SK-N-SH (cell line): ENCODE data around the gene SAMD8. TPM values are rescaled to one million over a fixed set of nuclear protein-coding genes. Genes with fewer than 3 reads are reported as not detected.

Source experiments
- CTCF ChIA-PET: fragments of 300-600, 350-600 bp; formaldehyde crosslinking; extraction: SDS; loops from one replicate; lab custom pipeline; 2021; lab: Yijun Ruan, JAX
- POLR2A ChIA-PET: fragments of 350-600 bp; sonication (Branson Sonifier 250); formaldehyde crosslinking; extraction: SDS; loops from one replicate; lab custom pipeline; 2020; ENCODE audit warnings: antibody characterized with exemption, inconsistent platforms; lab: Yijun Ruan, JAX
- DNase-seq: peaks from one replicate; pipeline ENCODE4 v3.0.0; 2012
- H2AFZ ChIP-seq: fragments of 200-600 bp; sonication (generic); 2 replicates; pipeline ENCODE4 v1.8.1; 2016; ENCODE audit warnings: antibody characterized with exemption, mild to moderate bottlenecking, low read depth
- H3F3A ChIP-seq: fragments of 200-600 bp; sonication (generic); replicated peaks from 2 replicates; pipeline ENCODE3; 2016; ENCODE audit warnings: antibody characterized with exemption, mild to moderate bottlenecking; ENCODE audit not compliant: insufficient read depth
- H3K27ac ChIP-seq, 2 experiments: fragments of 200-500 bp in 1 of 2; fragments of 200-600 bp in 1 of 2; sonication (Bioruptor generic) in 1 of 2; sonication (generic), shearing (Covaris generic) in 1 of 2; 2 replicates each; pipeline versions ENCODE4 v1.5.1 to v1.6.1; 2014 to 2016; ENCODE audit warnings: low read depth in 2 of 2, inconsistent platforms in 1 of 2, low read length in 1 of 2, mild to moderate bottlenecking in 1 of 2, mixed read lengths in 1 of 2
- H3K27me3 ChIP-seq: fragments of 200-600 bp; sonication (generic), shearing (Covaris generic); 2 replicates; pipeline ENCODE4 v1.6.1; 2016; ENCODE audit warnings: mixed run types; ENCODE audit not compliant: insufficient read depth
- H3K36me3 ChIP-seq, 2 experiments: fragments of 200-500 bp in 1 of 2; fragments of 200-600 bp in 1 of 2; sonication (Bioruptor generic) in 1 of 2; sonication (generic) in 1 of 2; replicated peaks in 1 of 2; 2 replicates each; pipeline versions ENCODE3 to v1.5.1; 2014 to 2016; ENCODE audit warnings: low read length in 1 of 2, mild to moderate bottlenecking in 1 of 2; ENCODE audit not compliant: insufficient read depth in 2 of 2, control insufficient read depth in 1 of 2
- H3K4me1 ChIP-seq, 2 experiments: fragments of 200-500 bp in 1 of 2; fragments of 200-600 bp in 1 of 2; sonication (Bioruptor generic) in 1 of 2; sonication (generic), shearing (Covaris generic) in 1 of 2; 2 replicates each; pipeline versions ENCODE4 v1.5.1 to v1.6.1; 2014 to 2016; ENCODE audit warnings: low read depth in 1 of 2, low read length in 1 of 2, mixed run types in 1 of 2; ENCODE audit not compliant: insufficient read depth in 2 of 2, control insufficient read depth in 1 of 2
- H3K4me2 ChIP-seq: fragments of 200-600 bp; sonication (generic), shearing (Covaris generic); 2 replicates; pipeline ENCODE4 v1.6.1; 2017; ENCODE audit warnings: mixed run types
- H3K4me3 ChIP-seq, 2 experiments: fragments of 200-500 bp in 1 of 2; fragments of 200-600 bp in 1 of 2; sonication (Bioruptor generic) in 1 of 2; sonication (generic), shearing (Covaris generic) in 1 of 2; 2 replicates each; pipeline versions ENCODE4 v1.5.1 to v1.8.1; 2014 to 2016; ENCODE audit warnings: low read depth in 2 of 2, inconsistent platforms in 1 of 2, low read length in 1 of 2, mild to moderate bottlenecking in 1 of 2, mixed read lengths in 1 of 2, moderate library complexity in 1 of 2
- H3K79me2 ChIP-seq: fragments of 200-600 bp; sonication (generic); 2 replicates; pipeline ENCODE4 v1.8.1; 2017; ENCODE audit warnings: mild to moderate bottlenecking; ENCODE audit not compliant: insufficient read depth
- H3K9ac ChIP-seq: fragments of 200-600 bp; sonication (generic); 2 replicates; pipeline ENCODE4 v1.6.1; 2017; ENCODE audit warnings: mixed run types
- H3K9me2 ChIP-seq: fragments of 200-600 bp; sonication (generic); 2 replicates; pipeline ENCODE4 v1.6.1; 2017; ENCODE audit warnings: mixed run types
- H3K9me3 ChIP-seq: fragments of 200-600 bp; sonication (generic); 2 replicates; pipeline ENCODE4 v1.6.1; 2017; ENCODE audit warnings: mixed run types, mild to moderate bottlenecking, moderate library complexity
- H4K20me1 ChIP-seq: fragments of 200-600 bp; sonication (generic); 2 replicates; pipeline ENCODE4 v1.6.1; 2017; ENCODE audit warnings: mild to moderate bottlenecking, mixed run types; ENCODE audit not compliant: insufficient read depth
- CHD2 ChIP-seq: fragments of 150-350 bp; IDR thresholded peaks from 2 replicates; pipeline ENCODE4 v1.6.1; 2018; ENCODE audit warnings: low read length; ENCODE audit not compliant: partially characterized antibody
- CTCF ChIP-seq: fragments of 200-600 bp; sonication (generic); IDR thresholded peaks from 2 replicates; pipeline ENCODE4 v1.6.1; 2017; ENCODE audit warnings: antibody characterized with exemption, mild to moderate bottlenecking, moderate library complexity
- EP300 ChIP-seq, 2 experiments: IDR thresholded peaks; 2 replicates each; pipeline versions ENCODE4 v1.4.0 to v1.6.1; 2012; ENCODE audit warnings: borderline replicate concordance in 1 of 2, low read depth in 1 of 2, low read length in 1 of 2
- EZH2phosphoT487 ChIP-seq: fragments of 200-600 bp; sonication (generic); IDR thresholded peaks from 2 replicates; pipeline ENCODE4 v1.6.1; 2017; ENCODE audit warnings: low read depth, mixed run types, mild to moderate bottlenecking, antibody characterized with exemption, moderate library complexity, borderline replicate concordance
- FOXM1 ChIP-seq: IDR thresholded peaks from 2 replicates; pipeline ENCODE4 v1.4.0; 2012; ENCODE audit warnings: low read depth, mild to moderate bottlenecking
- GABPA ChIP-seq: IDR thresholded peaks from 2 replicates; pipeline ENCODE4 v1.4.0; 2012; ENCODE audit warnings: low read depth, mild to moderate bottlenecking
- MEF2A ChIP-seq: IDR thresholded peaks from 2 replicates; pipeline ENCODE4 v1.4.0; 2012; ENCODE audit warnings: low read depth, borderline replicate concordance
- MXI1 ChIP-seq: IDR thresholded peaks from 2 replicates; pipeline ENCODE4 v1.6.1; 2012; ENCODE audit warnings: mild to moderate bottlenecking, low read depth, low read length, improper control_type of control experiment
- NFIC ChIP-seq: IDR thresholded peaks from 2 replicates; pipeline ENCODE4 v1.4.0; 2012; ENCODE audit warnings: borderline replicate concordance
- NRF1 ChIP-seq: IDR thresholded peaks from 2 replicates; pipeline ENCODE4 v1.6.1; 2012; ENCODE audit warnings: low read depth, mild to moderate bottlenecking, low read length
- PBX3 ChIP-seq: IDR thresholded peaks from 2 replicates; pipeline ENCODE4; 2012
- RCOR1 ChIP-seq: fragments of 150-350 bp; IDR thresholded peaks from 2 replicates; pipeline ENCODE4 v1.6.1; 2017; ENCODE audit warnings: antibody characterized with exemption, low read length
- RXRA ChIP-seq: IDR thresholded peaks from 2 replicates; pipeline ENCODE4 v1.4.0; 2012; ENCODE audit warnings: low read depth, mild to moderate bottlenecking, borderline replicate concordance
- SIN3A ChIP-seq: IDR thresholded peaks from 2 replicates; pipeline ENCODE4 v1.6.1; 2012; ENCODE audit warnings: low read depth, mild to moderate bottlenecking, low read length, moderate library complexity, borderline replicate concordance
- TAF1 ChIP-seq: IDR thresholded peaks from 2 replicates; pipeline ENCODE4 v1.6.1; 2012; ENCODE audit warnings: low read depth, mild to moderate bottlenecking, low read length, moderate library complexity, borderline replicate concordance
- TCF12 ChIP-seq: IDR thresholded peaks from 2 replicates; pipeline ENCODE4 v1.4.0; 2012
- TEAD4 ChIP-seq: IDR thresholded peaks from 2 replicates; pipeline ENCODE4 v1.4.0; 2012; ENCODE audit warnings: mild to moderate bottlenecking, borderline replicate concordance; ENCODE audit not compliant: insufficient read depth
- YY1 ChIP-seq: IDR thresholded peaks from 2 replicates; pipeline ENCODE4 v1.4.0; 2012; ENCODE audit warnings: low read depth, mild to moderate bottlenecking
- WGBS: methylation state at CpG from one replicate; pipeline ENCODE4 v1.1.6; 2017; ENCODE audit warnings: low lambda C conversion rate; 5-methylcytosine and 5-hydroxymethylcytosine counted together
- polyA plus RNA-seq, 3 experiments: library from polyadenylated mRNA; depleted of rRNA; stranded (reverse); fragments of >200 nt; gene quantifications; 2 replicates each; pipeline ENCODE4 v1.2.3, GENCODE V29; 2012
- TF ChIP-seq, protein P1 (sequence below): fragments of 150-350 bp; IDR thresholded peaks from 2 replicates; pipeline ENCODE4 v1.6.1; 2017; ENCODE audit warnings: antibody characterized with exemption, low read length, low read depth, borderline replicate concordance
- TF ChIP-seq, protein P2 (sequence below): IDR thresholded peaks from 2 replicates; pipeline ENCODE4 v1.4.0; 2012; ENCODE audit warnings: low read depth, borderline replicate concordance

SAMD8 gene
- polyA plus RNA-seq, 1 of the 3 experiments (the other 2 are of a cell fraction), result 9.7 TPM

- TF ChIP-seq MXI1 (no peak), CHD2 (no peak), TCF12 (no peak), PBX3 (no peak), MEF2A (no peak), NRF1 (no peak), EP300 (IDR thresholded peaks at IDR 0.05; ENCODE audit: borderline replicate concordance in 1 of 2, low read depth in 1 of 2, low read length in 1 of 2) (no peak), FOXM1 (no peak), GABPA (no peak)
- TF ChIP-seq, protein P1, sequence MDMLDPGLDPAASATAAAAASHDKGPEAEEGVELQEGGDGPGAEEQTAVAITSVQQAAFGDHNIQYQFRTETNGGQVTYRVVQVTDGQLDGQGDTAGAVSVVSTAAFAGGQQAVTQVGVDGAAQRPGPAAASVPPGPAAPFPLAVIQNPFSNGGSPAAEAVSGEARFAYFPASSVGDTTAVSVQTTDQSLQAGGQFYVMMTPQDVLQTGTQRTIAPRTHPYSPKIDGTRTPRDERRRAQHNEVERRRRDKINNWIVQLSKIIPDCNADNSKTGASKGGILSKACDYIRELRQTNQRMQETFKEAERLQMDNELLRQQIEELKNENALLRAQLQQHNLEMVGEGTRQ, result no peak
- TF ChIP-seq, protein P2, sequence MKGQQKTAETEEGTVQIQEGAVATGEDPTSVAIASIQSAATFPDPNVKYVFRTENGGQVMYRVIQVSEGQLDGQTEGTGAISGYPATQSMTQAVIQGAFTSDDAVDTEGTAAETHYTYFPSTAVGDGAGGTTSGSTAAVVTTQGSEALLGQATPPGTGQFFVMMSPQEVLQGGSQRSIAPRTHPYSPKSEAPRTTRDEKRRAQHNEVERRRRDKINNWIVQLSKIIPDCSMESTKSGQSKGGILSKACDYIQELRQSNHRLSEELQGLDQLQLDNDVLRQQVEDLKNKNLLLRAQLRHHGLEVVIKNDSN, result no peak
Measured at GRCh38 chr10:75176736-75177135, 65.3 kb downstream of the SAMD8 start (continued).

DNA sequence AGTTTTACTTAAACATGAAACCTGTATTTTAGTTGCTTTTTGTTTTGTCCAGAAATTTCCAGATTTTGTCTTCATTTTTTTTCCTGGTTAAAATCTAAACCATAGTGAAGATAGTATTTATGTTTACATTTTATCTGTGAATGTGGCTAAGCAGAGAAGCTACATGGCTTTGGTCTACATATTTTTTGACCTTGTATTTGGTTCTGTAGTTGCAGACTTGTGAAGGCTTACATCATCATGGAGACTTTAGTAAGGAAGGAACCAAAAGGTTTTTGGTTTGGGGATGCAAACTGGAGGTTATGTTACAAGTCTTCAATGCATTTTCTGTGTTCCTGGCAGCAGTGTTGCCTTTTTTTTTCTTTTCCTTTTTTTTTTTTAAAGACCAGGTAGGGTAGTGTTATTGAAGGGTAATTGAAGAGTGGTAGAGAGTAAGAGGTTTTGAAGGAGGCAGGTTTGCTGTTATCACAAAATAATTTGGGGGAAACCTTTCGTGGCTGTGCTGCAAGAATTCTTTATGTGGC is 68.3 kb downstream of the SAMD8 start:
- peaks cover 19% of the 10 kb centered on the region for H3K79me2 ChIP-seq
- H3K9me2 ChIP-seq, result no peaks in the 10 kb centered on the region
- no peak overlapping the region for H3K4me3 ChIP-seq
- no peak overlapping the region for H3K27ac ChIP-seq
- TF ChIP-seq YY1 (no peak), TEAD4 (no peak), RCOR1 (no peak), NFIC (no peak), EZH2phosphoT487 (no peak), PBX3 (no peak), TAF1 (no peak), SIN3A (no peak), CTCF (no peak), RXRA (no peak)
- TF ChIP-seq, protein P1, result no peak
- peaks cover 23 to 28% of the 10 kb centered on the region in 2 experiments for H3K36me3 ChIP-seq
- H2AFZ ChIP-seq, result no peak overlapping the region
- peaks cover 6% of the 10 kb centered on the region; the same call in 1 of the 2 replicates for H4K20me1 ChIP-seq
- 94% methylated on average over 1 of the region's 1 CpG for WGBS
- H3F3A ChIP-seq, result peaks cover 7% of the 10 kb centered on the region
- ChIA-PET POLR2A (no interaction called here), CTCF (interaction anchor here (1.0 to 1.2 kb wide), 2 partner anchors 11 to 56 kb away, joined by 3 to 6 read pairs; partner anchors contain the start of gene COMTD1)
- H3K9me3 ChIP-seq, result no peaks in the 10 kb centered on the region
- H3K4me1 ChIP-seq, result peaks cover 3 to 12% of the 10 kb centered on the region in 2 experiments; a peak in 3 of 4 replicates
- no peak overlapping the region for H3K4me2 ChIP-seq
- H3K27me3 ChIP-seq, result no peaks in the 10 kb centered on the region
- no peak for DNase-seq
- no peak overlapping the region for H3K9ac ChIP-seq
